Testis (tissue), 3 donors: Measurements from ENCODE around the gene CHCHD6. TPM values are rescaled to one million over a fixed set of nuclear protein-coding genes. Genes with fewer than 3 reads are reported as not detected.
A peak's percentile ranks its signal among the peaks of the same experiment; 100 is the strongest.

Source experiments
- DNase-seq: peaks from one replicate; pipeline ENCODE4 v3.0.0-alpha.2; 2019
- H3K27ac ChIP-seq, 2 donors: fragments of 200-600 bp; sonication (generic); one replicate each; pipeline ENCODE4 v1.5.1; 2019
- H3K27me3 ChIP-seq: fragments of 200-600 bp; sonication (generic); one replicate; pipeline ENCODE4 v1.5.1; 2019
- H3K36me3 ChIP-seq: fragments of 200-600 bp; sonication (generic); one replicate; pipeline ENCODE4 v1.5.1; 2017; ENCODE audit warnings: low read depth; ENCODE audit errors: missing control alignments
- H3K4me1 ChIP-seq: fragments of 200-600 bp; sonication (generic); one replicate; pipeline ENCODE4 v1.5.1; 2019
- H3K4me3 ChIP-seq, 2 donors: fragments of 200-600 bp; sonication (generic); one replicate each; pipeline ENCODE4 v1.5.1; 2017 to 2019
- H3K9me3 ChIP-seq: fragments of 200-600 bp; sonication (generic); one replicate; pipeline ENCODE4 v1.5.1; 2017
- CTCF ChIP-seq, 3 experiments: fragments of 450-650 bp in 2 of 3; fragments of 200-600 bp in 1 of 3; sonication (generic) in 1 of 3; IDR thresholded peaks; one replicate each; pipeline ENCODE4 v1.5.1; 2016 to 2019; ENCODE audit warnings: antibody characterized with exemption in 3 of 3, mild to moderate bottlenecking in 2 of 3, moderate library complexity in 1 of 3
- POLR2A ChIP-seq: fragments of 450-650 bp; IDR thresholded peaks from one replicate; pipeline ENCODE4 v1.6.1; 2017; ENCODE audit warnings: antibody characterized with exemption, mild to moderate bottlenecking, moderate library complexity
- WGBS, 2 donors: methylation state at CpG; one replicate each; pipeline ENCODE4 v1.1.5; 2018; 5-methylcytosine and 5-hydroxymethylcytosine counted together
- intact Hi-C: fragments of 100-400 bp; cut with DNase I; formaldehyde crosslinking; loops from one replicate; pipeline ENCODE4 v1.15.1; 2023; ENCODE audit warnings: low total_unique reads
- polyA plus RNA-seq: library from polyadenylated mRNA; stranded (reverse); fragments of 350-450 nt; fragmentation: Illumina TruSeq; extraction: RNeasy Lipid Tissue Mini Kit (QIAGEN cat#74804); gene quantifications from one replicate; pipeline ENCODE4 v1.2.3, GENCODE V29; 2014; ENCODE audit warnings: low read depth, low replicate concordance; ENCODE audit not compliant: insufficient read depth
- total RNA-seq, 2 donors: library from RNA; depleted of rRNA; stranded (reverse); fragments of >200 nt; gene quantifications; one replicate each; pipeline ENCODE4 v1.2.3, GENCODE V29; 2016

CHCHD6 gene
- total and polyA plus RNA-seq, 3 donors from 2014 or later: 47.6 to 84.6 (median 49.9) TPM

- Histone ChIP-seq H3K4me3 (no peak overlapping the region), H3K4me1 (no peaks in the 10 kb centered on the region), H3K9me3 (no peaks in the 10 kb centered on the region), H3K36me3 (no peaks in the 10 kb centered on the region), H3K27me3 (no peaks in the 10 kb centered on the region), H3K27ac (no peak overlapping the region)
- WGBS, 2 donors: 78 to 89% methylated on average over 10 to 11 of the region's 11 CpGs
- TF ChIP-seq CTCF (IDR thresholded peaks at IDR 0.05) (no peak), POLR2A (no peak)
- no peak for DNase-seq
- intact Hi-C loops: no loop called here
Measured at GRCh38 chr3:126661532-126662364, 42.3 kb upstream of the CHCHD6 start.

GRCh38 chr3:126663257-126663656, 40.8 kb upstream of the CHCHD6 start:
- 83 to 95% methylated on average over 1 to 4 of the region's 4 CpGs for WGBS, 2 donors
- Histone ChIP-seq H3K27me3 (no peaks in the 10 kb centered on the region), H3K4me1 (no peaks in the 10 kb centered on the region), H3K9me3 (no peaks in the 10 kb centered on the region), H3K36me3 (no peaks in the 10 kb centered on the region), H3K27ac (no peak overlapping the region), H3K4me3 (no peak overlapping the region)
- no peak for TF ChIP-seq CTCF (IDR thresholded peaks at IDR 0.05)
- no peak for TF ChIP-seq POLR2A
- intact Hi-C loops: no loop called here
- DNase-seq: no peak

GRCh38 chr3:126663750-126664149, 40.3 kb upstream of the CHCHD6 start:
- Histone ChIP-seq H3K4me3 (no peak overlapping the region), H3K27ac (no peak overlapping the region), H3K9me3 (no peaks in the 10 kb centered on the region), H3K4me1 (no peaks in the 10 kb centered on the region), H3K27me3 (no peaks in the 10 kb centered on the region), H3K36me3 (no peaks in the 10 kb centered on the region)
- TF ChIP-seq CTCF (IDR thresholded peaks at IDR 0.05): no peak
- no peak for TF ChIP-seq POLR2A
- DNase-seq: no peak
- intact Hi-C loops: no loop called here
- 95 to 97% methylated on average over 8 of the region's 8 CpGs for WGBS, 2 donors

GRCh38 chr3:126664591-126665214, 39.3 kb upstream of the CHCHD6 start:
- H3K36me3 ChIP-seq: no peaks in the 10 kb centered on the region
- no peak overlapping the region for H3K27ac ChIP-seq
- H3K4me3 ChIP-seq: no peak overlapping the region
- TF ChIP-seq POLR2A: no peak
- peak in 1 of 3 experiments; percentile 5 for TF ChIP-seq CTCF (IDR thresholded peaks at IDR 0.05)
- H3K9me3 ChIP-seq: no peaks in the 10 kb centered on the region
- no peaks in the 10 kb centered on the region for H3K27me3 ChIP-seq
- no peak for DNase-seq
- WGBS, 2 donors: 61% methylated on average over 5 of the region's 5 CpGs
- H3K4me1 ChIP-seq: no peaks in the 10 kb centered on the region
- intact Hi-C loops: no loop called here
